Measurements from ENCODE around the gene NAA40. TPM values are rescaled to one million over a fixed set of nuclear protein-coding genes. Genes with fewer than 3 reads are reported as not detected.
A peak's percentile ranks its signal among the peaks of the same experiment; 100 is the strongest.

NAA40 gene
- total RNA-seq, 2 experiments from 2014 or later = 30.4 to 33.6 TPM

DNA sequence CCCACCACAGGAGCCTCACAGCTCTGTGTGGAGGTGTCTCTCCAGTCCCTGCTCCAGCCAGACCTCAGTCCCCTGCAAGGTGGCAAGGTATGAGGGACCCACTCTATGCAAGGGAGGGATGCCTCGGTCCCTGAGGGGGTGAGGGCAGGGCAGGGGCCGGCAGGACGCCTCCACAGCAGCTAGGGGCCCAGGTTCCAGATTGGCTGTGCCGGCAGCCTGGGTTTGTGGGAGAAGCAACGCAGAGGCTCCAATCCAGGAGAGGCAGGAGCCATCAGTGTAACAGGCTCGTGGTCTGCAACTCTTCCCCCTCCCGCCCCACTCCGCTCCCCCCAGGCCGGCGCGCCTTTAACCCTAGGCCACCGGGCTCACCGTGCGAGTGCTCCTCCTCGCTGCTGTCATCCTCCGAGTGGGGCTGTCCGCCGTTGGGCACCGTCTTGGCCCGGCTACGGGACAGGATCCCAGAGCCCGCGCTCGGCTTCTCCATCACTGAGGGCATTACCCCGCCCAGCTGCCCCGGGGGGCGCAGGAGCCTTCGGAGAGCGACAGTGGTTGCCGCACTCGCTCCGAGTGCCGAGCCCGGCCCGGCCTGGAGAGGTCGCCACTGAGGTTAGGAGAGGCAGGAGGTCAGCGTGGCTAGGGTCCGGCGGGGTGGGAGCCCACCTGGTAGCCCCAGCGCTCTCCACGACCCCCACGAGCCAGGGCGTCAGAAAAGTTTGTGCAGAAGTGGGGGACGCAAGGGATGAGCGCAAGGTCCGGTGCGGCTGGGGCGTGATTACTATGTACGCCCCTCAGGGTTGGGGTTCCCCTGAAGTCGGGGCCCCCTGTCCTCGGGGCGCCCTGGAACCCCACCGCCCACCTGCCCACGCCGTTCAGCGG, 22.6 kb upstream of the NAA40 start:
- Mint-ChIP-seq H3K36me3 (ENCODE audit: low read depth) (no peaks in the 10 kb centered on the region), H3K27me3 (peaks cover 19% of the 10 kb centered on the region), H3K4me1 (peaks cover 12% of the 10 kb centered on the region), H3K4me3 (peak overlapping the region; percentile 71), H3K9me3 (no peaks in the 10 kb centered on the region), H3K27ac (no peak overlapping the region)
- ChIA-PET CTCF (interaction anchor here (1.0 to 1.4 kb wide), 5 partner anchors 9 to 47 kb away, joined by 3 to 5 read pairs (median 4); no protein-coding TSS in a partner anchor), POLR2A (no interaction called here)
- DNase-seq = peak; percentile 33

- POLR2A ChIA-PET = no interaction called here
- peak; percentile 59 for DNase-seq
- CTCF ChIA-PET = interaction anchor here (0.9 to 1.4 kb wide), 5 partner anchors 17 to 48 kb away, joined by 3 to 5 read pairs (median 3); no protein-coding TSS in a partner anchor
- Mint-ChIP-seq H3K36me3 (ENCODE audit: low read depth) (no peaks in the 10 kb centered on the region), H3K27me3 (peaks cover 19% of the 10 kb centered on the region), H3K4me3 (peak within 1 kb of the TSS; percentile 71), H3K9me3 (no peaks in the 10 kb centered on the region), H3K27ac (peak within 1 kb of the TSS; percentile 36), H3K4me1 (peaks cover 12% of the 10 kb centered on the region)
Observed at GRCh38 chr11:63916837-63917691, 21.7 kb upstream of the NAA40 start, which contains the start of gene RCOR2. TSS of gene RCOR2 (minus strand) at chr11:63917164. CDS start at chr11:63916456, 708 bp downstream.

GRCh38 chr11:63917692-63918506, 20.9 kb upstream of the NAA40 start:
- DNase-seq = peak; percentile 37
- Mint-ChIP-seq H3K4me1 (peaks cover 12% of the 10 kb centered on the region), H3K4me3 (peak overlapping the region; percentile 50), H3K36me3 (ENCODE audit: low read depth) (no peaks in the 10 kb centered on the region), H3K27me3 (peaks cover 23% of the 10 kb centered on the region), H3K9me3 (no peaks in the 10 kb centered on the region), H3K27ac (peak overlapping the region; percentile 36)
- POLR2A ChIA-PET = no interaction called here
- CTCF ChIA-PET = interaction anchor here (0.9 to 1.4 kb wide), 4 partner anchors 20 to 49 kb away, joined by 3 to 5 read pairs (median 3); no protein-coding TSS in a partner anchor

GRCh38 chr11:63918507-63919191, 20.2 kb upstream of the NAA40 start:
- H3K4me1 Mint-ChIP-seq = peaks cover 12% of the 10 kb centered on the region
- H3K9me3 Mint-ChIP-seq = no peaks in the 10 kb centered on the region
- CTCF ChIA-PET = interaction anchor here (1.0 to 2.7 kb wide), 2 partner anchors 35 to 81 kb away, joined by 3 to 8 read pairs; no protein-coding TSS in a partner anchor
- H3K36me3 Mint-ChIP-seq (ENCODE audit: low read depth) = no peaks in the 10 kb centered on the region
- H3K27ac Mint-ChIP-seq = peak overlapping the region; percentile 74
- POLR2A ChIA-PET = no interaction called here
- peak overlapping the region; percentile 20 for H3K4me3 Mint-ChIP-seq
- DNase-seq = no peak
- H3K27me3 Mint-ChIP-seq = peaks cover 31% of the 10 kb centered on the region

DNA sequence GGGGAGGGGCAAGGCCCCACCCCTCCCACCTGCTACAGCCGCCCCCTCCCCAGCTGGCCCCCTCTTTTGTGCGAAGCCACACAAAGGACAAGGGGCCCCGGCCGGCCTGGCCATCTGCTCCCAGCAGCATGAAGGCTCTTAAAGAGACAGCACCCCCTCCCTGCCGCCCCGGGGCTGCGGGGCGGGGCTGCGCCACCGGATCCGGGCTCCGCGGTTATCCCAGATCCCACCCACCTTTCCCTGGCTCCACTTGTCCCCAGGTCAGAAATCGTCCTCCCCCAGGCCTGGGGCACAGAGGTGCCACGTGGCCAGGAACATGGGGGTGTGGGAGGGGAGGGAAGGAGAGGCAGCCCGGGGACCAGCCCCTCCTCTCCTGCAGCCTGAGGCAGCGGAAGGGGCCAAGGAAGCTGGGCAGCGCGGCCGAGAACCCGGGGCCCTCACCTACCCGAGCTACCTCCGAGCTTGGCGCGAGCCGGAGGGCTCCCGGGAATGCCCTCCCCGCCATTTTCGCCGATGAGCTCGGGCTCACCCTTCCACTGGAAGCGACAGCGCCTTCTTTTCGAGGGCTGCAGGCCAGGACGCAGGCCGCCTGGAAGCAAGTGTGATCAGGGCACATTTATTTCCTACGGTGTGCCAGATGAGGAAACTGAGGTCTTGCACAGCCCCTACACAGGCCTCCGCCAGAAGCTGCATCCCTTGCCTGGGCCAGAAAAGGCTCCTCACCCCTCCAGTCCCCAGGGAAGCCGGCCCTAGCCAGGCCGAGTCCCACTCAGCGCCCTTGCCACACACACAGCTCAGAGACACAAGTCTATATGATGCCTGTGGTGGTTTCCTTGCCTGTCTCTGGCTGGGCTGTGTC, 19.3 kb upstream of the NAA40 start:
- H3K4me3 Mint-ChIP-seq = no peak overlapping the region

GRCh38 chr11:63920126-63920938, 18.5 kb upstream of the NAA40 start:
- CTCF ChIA-PET = interaction anchor here (0.8 to 2.7 kb wide), 5 partner anchors 14 to 83 kb away, joined by 3 to 8 read pairs (median 4); no protein-coding TSS in a partner anchor
- H3K27ac Mint-ChIP-seq = no peak overlapping the region
- DNase-seq = no peak
- POLR2A ChIA-PET = no interaction called here
- H3K9me3 Mint-ChIP-seq = no peaks in the 10 kb centered on the region
- peaks cover 32% of the 10 kb centered on the region for H3K27me3 Mint-ChIP-seq
- H3K4me1 Mint-ChIP-seq = peaks cover 10% of the 10 kb centered on the region
- H3K36me3 Mint-ChIP-seq (ENCODE audit: low read depth) = no peaks in the 10 kb centered on the region
- H3K4me3 Mint-ChIP-seq = no peak overlapping the region

More for the DNA sequence above, 19.3 kb upstream of the NAA40 start:
- Mint-ChIP-seq H3K4me1 (peaks cover 12% of the 10 kb centered on the region), H3K27me3 (peaks cover 31% of the 10 kb centered on the region), H3K27ac (no peak overlapping the region), H3K9me3 (no peaks in the 10 kb centered on the region), H3K36me3 (ENCODE audit: low read depth) (no peaks in the 10 kb centered on the region)
- CTCF ChIA-PET = interaction anchor here (1.5 to 2.7 kb wide), 3 partner anchors 16 to 82 kb away, joined by 3 to 8 read pairs (median 5); no protein-coding TSS in a partner anchor
- POLR2A ChIA-PET = no interaction called here
- no peak for DNase-seq

DNA sequence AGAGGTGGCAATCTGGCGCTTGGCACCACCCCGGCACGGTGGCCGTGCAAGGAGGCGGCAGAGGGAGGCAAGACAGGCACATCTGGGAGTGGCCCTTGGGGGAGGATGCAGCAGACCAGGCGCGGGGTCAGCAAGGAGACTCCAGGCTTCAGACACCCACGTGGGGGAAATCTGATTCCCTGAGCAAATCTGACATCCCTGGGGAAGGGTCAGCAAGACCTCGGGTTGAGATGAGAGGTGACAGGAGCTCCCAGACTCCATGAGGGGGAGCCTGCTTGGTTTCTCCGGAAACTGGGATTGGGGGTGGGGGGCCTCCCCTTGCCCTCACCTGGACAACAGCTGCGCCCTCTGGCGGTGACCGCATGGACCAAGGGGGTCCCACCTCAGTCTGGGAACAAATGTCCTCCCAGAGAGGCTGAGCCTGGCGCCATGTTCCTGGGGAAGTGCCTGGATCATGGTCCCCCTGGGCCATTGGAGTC, 17.8 kb upstream of the NAA40 start:
- CTCF ChIA-PET = interaction anchor here (0.6 to 2.7 kb wide), 8 partner anchors 8 to 94 kb away, joined by 3 to 8 read pairs (median 4); no protein-coding TSS in a partner anchor
- Mint-ChIP-seq H3K9me3 (no peaks in the 10 kb centered on the region), H3K27ac (no peak overlapping the region), H3K4me3 (no peak overlapping the region), H3K4me1 (peaks cover 10% of the 10 kb centered on the region), H3K36me3 (ENCODE audit: low read depth) (no peaks in the 10 kb centered on the region), H3K27me3 (peaks cover 30% of the 10 kb centered on the region)
- peak; percentile 21 for DNase-seq
- POLR2A ChIA-PET = no interaction called here

- H3K27ac Mint-ChIP-seq = no peak overlapping the region
- no peak overlapping the region for H3K4me3 Mint-ChIP-seq
- no peaks in the 10 kb centered on the region for H3K9me3 Mint-ChIP-seq
- no peak for DNase-seq
- peaks cover 31% of the 10 kb centered on the region for H3K27me3 Mint-ChIP-seq
- ChIA-PET POLR2A (no interaction called here), CTCF (interaction anchor here (1.2 to 1.6 kb wide), 3 partner anchors 8 to 74 kb away, joined by 3 to 5 read pairs (median 3); no protein-coding TSS in a partner anchor)
- no peaks in the 10 kb centered on the region for H3K36me3 Mint-ChIP-seq (ENCODE audit: low read depth)
- H3K4me1 Mint-ChIP-seq = peaks cover 4% of the 10 kb centered on the region
Observed at GRCh38 chr11:63922673-63923192, 16.1 kb upstream of the NAA40 start.

DNA sequence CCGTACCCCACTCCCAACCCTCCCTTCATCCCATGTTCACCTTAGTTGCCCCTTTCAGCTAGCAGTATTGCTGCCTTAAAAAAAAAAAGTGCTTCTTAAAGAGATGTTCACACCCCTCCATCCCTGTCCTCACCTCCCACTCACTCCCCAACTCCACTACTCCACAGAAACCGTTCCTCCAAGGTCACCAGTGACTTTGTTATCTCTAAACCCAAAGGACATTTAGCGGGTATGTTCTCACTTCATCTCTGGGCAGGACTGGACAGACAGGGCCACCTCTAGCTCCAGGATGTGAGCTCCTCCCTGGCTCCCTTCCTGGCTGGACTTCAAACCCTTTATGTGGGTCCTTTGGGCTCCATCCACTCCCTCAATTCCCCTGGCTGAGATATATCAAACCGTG, 15.5 kb upstream of the NAA40 start:
- Mint-ChIP-seq H3K27me3 (peaks cover 31% of the 10 kb centered on the region), H3K27ac (no peak overlapping the region), H3K9me3 (no peaks in the 10 kb centered on the region), H3K4me3 (no peak overlapping the region), H3K4me1 (peaks cover 4% of the 10 kb centered on the region), H3K36me3 (ENCODE audit: low read depth) (no peaks in the 10 kb centered on the region)
- DNase-seq = no peak
- ChIA-PET CTCF (interaction anchor here (0.7 to 2.3 kb wide), 3 partner anchors 9 to 103 kb away, joined by 3 to 5 read pairs (median 5); no protein-coding TSS in a partner anchor), POLR2A (no interaction called here)

DNA sequence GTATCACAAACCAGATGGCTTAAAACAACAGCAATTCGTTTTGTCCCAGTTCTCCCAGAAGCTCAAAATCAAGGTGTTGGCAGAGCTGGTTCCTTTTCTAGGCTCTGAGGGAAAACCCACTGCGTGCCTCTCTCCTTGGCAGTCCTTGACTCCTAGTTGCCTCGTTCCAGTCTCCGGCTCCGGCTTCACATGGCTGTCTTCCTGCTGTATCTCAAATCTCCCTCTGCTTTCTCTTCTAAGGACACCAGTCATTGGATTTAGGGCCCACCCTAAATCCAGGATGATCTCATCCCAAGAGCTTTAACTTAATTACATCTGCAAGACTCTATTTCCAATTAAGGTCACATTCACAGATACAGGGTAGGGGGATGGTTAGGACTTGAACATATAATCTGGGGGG, 9.2 kb upstream of the NAA40 start:
- CTCF ChIA-PET = no interaction called here
- Mint-ChIP-seq H3K4me1 (no peaks in the 10 kb centered on the region), H3K27me3 (peaks cover 17% of the 10 kb centered on the region), H3K4me3 (no peak overlapping the region), H3K36me3 (ENCODE audit: low read depth) (no peaks in the 10 kb centered on the region), H3K9me3 (no peaks in the 10 kb centered on the region), H3K27ac (no peak overlapping the region)
- DNase-seq = no peak
- POLR2A ChIA-PET = no interaction called here
